HL-60/S4 treated with retinoic acid at 250 ng/mL for 4 days and 3 days (cell line): ENCODE results near the gene TYR.
"Not testable (repeated sequence)": the region's sequence is repeated elsewhere in the genome, so short reads cannot be mapped to it uniquely, and the experiment has no call there.

ENCODE experiments used
- in situ Hi-C: fragments of 300-500 bp; cut with MboI; formaldehyde crosslinking; loops from 2 replicates; pipeline ENCODE4 v1.7.0; 2022; ENCODE audit warnings: low sequenced_read_pairs

TYR gene

DNA sequence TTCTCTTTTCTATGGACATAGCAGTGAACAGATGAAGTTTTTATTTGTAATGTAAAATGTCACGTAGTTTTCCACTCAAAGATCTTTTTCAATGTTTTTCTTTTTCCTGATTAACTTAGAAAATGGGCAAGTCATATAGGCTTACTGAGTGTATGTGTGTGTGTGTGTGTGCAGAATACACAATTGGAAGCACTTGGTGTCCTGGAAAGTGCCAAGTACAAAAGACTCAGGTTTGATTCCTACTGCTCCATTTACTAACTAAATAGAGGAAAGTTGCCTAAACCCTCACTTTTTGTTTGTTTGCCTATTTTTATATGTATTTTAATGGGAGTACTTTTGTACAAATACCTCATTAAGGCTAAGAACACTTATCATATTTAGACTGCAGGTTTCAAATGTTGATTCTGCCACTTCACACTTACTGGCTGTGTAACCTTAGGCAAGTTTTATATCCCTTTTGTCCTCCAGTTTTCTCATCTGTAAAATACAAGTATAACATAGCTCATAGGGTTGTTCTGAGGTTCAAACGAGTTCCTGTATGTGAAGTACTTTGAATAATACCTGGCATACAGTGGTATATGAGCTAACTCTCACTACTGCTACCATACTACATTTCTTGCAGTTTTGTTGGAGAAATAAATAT lies 90.1 kb downstream of the TYR start:
- in situ Hi-C loops = no loop called here

DNA sequence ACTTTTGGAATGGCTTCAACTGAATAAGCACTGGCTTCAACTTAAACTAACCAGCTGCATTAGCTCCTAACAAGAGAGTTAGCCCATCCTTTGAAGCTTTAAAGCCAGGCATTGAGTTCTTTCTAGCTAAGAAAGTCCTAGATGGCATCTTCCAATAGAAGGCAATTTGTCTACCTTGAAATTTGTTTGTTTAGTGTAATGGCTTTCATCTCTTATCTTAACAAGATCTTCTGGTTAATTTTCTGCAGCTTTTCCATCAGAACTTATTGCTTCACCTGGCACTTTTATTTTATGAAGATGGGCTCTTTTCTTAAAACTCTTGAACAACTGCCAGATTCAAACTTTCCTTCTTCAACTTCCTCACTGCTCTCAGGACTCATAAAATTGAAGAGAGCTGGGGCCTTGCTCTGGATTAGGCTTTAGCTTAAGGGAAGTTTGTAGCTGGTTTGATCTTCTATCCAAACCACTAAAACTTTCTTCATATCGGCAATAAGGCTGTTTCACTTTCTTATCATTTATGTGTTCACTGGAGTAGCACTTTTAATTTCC lies 94.9 kb downstream of the TYR start:
- in situ Hi-C loops = not testable (repeated sequence)

DNA sequence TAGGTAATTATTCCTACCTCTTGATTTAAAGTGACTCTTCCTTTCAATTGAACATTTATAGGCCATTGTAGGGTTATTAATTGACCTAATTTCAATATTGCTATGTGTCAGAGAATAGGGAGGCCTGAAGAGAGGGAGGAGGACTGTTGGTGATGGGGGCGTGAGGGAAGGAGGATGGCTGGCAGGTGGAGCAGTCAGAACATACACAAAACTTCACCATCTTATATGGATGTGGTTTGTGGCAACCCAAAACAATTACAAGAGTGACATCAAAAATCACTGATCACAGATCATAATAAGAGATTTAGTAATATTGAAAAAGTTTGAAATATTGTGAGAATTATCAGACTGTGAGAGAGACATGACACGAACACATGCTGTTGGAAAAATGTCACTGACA lies 95.5 kb downstream of the TYR start:
- in situ Hi-C loops = not testable (repeated sequence)

DNA sequence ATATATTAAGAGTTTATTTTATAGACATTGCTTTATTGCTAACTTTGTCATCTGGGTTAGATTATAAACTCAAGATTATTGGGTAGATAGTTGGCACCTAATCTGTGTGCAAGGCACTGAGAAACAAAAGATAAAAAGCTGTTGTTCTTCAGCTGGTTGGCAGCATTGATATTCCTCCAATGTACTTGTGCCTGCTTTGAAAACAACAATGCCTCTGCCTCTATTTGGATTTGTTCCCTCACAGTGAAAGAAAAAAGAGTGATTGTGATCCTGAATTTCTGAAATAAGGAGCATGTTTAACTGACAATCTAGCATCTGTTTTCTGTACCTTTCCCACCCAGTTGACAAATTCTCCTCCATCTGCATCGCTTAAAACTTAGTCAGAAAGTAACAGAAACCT lies 98.3 kb downstream of the TYR start:
- in situ Hi-C loops = no loop called here

DNA sequence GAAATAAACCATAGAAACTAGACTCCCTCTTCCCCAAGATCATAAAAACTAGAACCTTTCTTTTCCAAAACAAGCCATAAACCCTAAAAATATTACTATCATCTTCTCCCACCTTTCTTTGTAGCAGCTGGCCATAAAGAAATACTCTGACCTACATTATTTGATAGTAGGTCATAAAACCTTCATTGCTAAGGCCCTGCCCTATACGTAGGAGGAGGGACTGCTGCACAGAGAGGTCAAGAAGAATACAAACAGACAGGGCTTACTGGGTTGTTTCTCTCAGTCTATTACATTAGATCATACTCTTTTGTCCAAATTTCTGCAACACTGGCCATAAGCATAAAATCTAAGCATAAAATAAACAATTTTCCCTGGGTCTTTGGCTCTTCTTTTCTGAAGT lies 101.5 kb downstream of the TYR start:
- in situ Hi-C loops = no loop called here

DNA sequence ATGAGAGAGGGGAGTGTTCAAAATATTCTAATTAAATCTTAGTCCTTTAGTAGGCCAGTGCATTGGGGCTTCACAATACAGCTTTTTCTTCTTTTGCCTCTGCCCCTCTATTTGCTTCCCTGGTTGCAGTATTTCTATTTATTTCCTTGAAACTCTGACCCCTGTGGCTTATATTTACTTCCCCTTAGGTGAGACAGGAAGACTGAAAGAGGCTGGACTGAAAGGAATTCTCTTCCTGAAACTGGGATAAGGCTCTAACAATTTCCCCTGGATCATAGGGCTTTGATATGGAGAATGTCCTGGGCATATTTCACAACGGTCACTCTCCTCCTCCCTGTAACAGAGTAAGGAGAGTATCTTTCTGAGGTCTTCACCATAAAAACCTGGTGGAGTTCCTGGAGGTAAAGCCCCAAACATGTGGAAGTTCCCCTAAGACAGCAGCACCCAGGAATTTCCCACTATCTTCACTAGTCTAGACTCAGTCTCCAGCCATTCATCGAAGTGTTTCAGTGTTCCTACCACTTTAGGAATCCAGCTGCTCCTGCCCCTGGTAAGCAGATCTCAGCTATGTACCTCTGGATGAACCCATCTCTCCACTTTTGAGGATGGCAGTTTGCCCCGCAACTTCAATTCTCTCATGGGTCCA lies 103.5 kb downstream of the TYR start:
- in situ Hi-C loops = not testable (repeated sequence)

DNA sequence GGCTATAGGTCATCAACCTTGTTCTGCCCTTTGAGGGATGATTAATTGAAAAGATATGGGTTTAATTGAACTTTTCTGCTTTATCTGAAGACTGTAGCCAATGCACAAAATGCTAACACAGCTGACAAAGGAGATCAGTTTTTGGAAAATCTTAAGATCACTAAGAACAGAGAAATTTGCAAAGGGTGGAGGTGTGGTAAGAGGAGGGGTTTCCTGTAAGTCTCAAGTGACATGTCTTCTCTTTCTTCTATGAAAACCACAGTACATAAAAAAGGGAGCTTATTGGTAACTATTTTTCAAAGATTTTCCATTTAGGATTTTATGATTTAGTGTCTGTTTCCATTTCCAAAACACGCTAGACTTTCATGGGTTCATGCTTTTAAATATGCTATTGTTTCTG lies 108.9 kb downstream of the TYR start:
- in situ Hi-C loops = not testable (repeated sequence)

DNA sequence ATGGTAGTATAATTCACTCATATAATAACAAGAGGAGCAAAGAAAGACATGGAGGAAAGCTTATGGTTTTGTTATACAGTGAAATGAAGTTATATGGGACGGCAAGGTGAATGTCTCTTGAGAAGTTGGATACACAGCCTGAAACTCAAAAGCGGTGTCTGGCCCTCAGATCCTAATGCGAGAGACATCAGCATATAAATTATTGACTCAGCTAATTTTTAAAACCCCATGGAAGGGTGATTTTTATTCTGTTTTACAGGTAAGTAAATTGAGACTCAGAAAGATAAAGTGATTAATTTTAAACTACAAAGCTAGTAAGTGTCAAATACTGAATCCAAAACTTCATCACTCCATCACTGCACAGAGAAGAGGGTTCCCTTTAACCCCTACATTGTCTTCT lies 110.3 kb downstream of the TYR start:
- in situ Hi-C loops = not testable (repeated sequence)

DNA sequence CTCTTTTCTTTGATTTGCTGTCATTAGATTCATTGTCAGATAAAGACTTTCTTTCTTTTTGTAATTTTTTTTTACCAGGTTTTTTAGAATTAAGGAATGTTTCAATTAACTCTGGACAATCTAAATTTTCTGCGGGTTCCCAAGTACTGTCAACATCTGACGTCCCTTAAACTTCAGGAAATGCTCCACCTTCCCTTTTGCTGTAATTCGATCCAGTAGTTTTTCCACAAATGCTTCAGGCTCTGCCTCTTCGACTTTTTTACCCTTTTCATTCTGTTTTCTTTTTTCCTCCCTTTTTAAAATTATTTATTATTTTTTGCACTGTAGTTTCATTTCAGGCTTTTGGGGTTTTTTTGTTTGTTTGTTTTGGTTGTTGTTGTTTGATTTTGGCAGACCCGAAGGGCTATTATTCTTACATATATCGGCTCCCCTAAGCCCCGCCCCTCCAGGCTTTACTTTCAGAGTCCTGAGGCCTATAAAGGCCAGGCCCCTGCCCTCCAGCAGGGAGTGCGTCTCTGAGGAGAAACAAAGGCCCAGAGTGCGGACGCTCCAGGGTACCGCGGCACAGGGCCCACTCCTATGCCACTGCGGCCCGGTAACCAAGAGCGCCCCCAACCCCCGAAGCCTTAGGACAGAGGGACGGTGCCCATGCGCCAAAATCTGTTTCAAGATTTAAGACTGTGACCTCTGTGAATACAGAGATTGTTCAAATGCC lies 116.4 kb downstream of the TYR start:
- in situ Hi-C loops = no loop called here

DNA sequence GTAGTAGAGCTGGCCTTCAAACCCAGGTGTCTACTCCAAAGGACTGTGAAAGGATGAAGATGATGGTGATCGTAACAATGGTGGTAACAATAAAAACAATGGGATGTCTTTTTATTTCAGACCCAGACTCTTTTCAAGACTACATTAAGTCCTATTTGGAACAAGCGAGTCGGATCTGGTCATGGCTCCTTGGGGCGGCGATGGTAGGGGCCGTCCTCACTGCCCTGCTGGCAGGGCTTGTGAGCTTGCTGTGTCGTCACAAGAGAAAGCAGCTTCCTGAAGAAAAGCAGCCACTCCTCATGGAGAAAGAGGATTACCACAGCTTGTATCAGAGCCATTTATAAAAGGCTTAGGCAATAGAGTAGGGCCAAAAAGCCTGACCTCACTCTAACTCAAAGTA lies 117.3 kb downstream of the TYR start:
- in situ Hi-C loops = not testable (repeated sequence)

DNA sequence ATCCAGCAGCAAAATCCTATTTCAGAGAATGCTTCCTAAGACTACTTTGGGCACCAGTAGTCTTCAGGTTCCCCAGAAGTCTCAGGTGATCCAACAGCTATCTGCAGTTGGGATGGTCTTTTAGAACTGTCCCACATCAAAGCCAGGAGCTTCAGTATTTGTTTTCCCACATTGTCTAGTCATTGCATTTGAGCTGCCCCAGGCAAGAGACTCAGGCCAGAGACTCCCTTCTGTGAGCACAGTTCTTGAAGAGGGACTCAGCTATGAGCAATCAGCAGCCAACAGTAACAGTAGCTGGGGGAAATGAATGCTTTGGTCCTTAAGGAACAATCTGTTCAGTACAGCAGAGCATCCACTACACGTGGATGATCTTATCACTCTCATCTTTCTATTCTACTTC lies 125.4 kb downstream of the TYR start:
- in situ Hi-C loops = not testable (repeated sequence)

DNA sequence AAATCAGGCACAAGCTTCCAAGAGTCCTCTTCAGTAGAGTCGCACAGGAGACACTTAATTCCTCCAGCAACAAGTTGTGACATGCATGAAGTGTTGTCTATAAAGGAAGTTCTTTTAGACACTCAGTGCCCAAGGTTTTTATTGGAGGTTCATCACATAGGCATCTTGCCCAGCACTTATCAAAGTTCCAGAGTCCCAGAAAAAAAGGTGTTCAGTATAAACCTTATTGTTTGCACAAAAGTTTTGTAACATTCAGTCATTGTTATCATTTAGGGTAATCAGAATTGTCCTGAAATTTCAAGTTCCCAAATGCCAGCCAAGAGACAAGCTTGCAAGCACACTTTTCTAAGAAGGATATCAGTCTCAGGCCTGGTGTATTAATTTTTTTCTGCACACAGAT lies 130.6 kb downstream of the TYR start:
- in situ Hi-C loops = not testable (repeated sequence)

DNA sequence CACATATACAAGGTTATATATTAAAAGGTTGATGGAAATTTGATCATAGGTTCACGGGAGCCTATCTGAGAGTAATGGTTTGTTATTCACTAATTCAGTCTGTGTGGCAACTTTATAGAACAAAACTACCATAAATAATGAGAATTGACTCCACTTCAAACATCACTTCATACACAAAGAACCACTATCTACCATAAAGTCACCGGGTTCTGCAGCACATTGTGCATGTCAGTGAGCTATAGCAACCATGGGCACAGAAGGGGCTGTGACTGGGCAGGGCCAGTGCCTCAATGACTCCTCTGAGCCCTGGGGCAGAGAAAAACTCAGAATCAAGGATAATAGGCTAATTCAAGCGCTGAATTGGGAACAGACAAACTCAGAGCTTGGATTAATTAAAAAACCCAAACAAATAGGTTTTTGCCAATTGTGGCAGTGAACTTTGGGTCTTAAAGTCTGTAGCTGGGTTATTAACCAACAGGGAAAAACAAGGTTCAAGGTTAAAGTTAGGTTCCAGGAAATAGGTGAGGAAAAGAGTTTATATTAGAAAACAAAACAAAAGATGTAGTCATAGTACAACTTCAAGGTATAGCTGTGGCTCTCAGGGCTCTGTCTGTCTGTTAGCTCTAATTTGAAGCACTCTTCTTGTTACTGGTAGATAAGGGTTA lies 131.8 kb downstream of the TYR start:
- in situ Hi-C loops = not testable (repeated sequence)

DNA sequence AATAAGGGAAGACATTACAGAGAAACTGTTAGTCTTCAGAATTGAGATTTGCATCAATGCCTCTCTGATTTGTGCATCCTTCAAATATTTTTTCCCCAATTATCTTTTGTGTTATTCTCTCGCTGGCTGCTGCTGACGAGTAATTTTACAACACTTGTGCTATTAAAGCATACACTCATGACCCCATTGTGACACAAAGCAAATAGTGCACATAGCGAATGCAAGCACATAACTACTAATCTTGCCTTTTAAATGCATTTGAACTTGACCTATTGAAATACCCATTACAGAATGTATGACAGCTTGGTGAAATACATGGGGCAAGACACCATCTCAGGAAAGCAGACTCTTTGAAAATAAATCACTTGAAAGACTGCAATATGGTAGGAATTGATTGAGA lies 132.9 kb downstream of the TYR start:
- in situ Hi-C loops = not testable (repeated sequence)

DNA sequence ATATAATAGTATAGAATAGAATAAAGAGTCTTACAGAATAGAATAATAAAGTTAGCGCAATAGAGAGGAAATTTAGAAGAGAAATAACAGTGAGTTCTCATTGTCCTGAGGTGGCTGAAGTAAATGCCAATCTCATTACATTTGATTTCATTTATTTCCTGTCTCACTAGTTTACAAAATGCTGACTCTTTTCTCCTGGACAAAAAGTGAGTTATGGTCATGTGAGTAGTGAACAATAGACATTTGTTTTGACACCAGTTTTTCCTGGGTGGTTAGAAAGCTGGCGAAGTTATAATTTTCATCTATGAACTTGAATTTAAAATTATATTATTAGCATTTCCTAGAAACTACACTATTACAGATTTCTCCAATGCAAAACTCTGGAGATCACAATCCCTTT lies 143.7 kb downstream of the TYR start:
- in situ Hi-C loops = no loop called here

DNA sequence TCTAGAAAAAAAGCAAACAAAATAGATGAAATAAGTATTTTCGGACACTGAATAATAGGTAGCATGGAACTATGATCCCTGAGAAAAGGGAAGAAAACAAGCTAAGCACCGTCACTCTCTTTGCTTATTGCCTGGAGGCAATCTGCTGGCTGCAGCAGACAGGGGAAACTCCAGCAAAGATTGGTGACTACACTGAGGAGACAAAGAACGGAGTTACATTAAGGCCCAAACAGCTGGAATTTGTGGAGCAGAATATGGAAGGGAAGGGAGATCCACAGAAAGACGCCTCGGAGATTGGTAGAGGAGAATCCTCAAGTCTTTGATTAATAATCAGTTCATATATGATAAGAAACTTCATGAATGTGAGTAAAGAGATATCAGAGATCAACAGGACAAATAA lies 150.2 kb downstream of the TYR start:
- in situ Hi-C loops = no loop called here

DNA sequence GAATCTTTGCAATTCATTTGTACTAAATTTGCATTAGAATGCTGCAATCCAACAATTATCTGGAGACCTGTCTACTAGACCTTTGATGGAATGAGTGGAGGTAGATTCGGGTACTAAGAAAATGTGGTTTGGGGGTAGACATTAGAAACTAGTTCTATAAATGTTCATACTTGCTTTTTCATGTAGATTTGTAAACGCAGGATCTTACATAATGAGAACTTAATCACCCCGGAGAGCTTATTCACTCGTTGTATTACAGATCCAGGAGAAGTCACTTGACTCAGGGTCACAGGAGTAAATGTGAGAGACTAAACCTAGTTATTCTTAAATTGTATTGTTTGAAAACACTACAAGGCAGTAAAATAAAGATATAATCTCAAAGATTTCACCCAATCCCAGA lies 154.3 kb downstream of the TYR start:
- in situ Hi-C loops = not testable (repeated sequence)

DNA sequence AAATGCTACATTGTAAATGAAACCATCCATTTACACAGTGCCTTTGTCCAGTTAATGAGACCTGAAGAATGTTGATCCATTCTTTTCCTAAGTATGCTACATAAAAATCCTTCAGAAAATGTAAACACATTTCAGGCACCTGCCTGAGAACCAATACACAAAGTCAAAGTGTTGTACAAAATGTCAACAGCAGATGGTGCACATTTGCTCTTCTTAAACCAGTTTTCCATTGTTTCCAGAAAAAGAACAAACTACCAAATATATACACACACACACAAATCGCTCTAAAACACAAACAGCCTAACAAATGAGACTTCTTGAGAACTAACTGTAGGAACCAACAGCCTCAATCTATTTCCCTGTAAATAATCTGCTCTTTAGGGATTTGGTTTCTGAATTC lies 156.0 kb downstream of the TYR start:
- in situ Hi-C loops = not testable (repeated sequence)

DNA sequence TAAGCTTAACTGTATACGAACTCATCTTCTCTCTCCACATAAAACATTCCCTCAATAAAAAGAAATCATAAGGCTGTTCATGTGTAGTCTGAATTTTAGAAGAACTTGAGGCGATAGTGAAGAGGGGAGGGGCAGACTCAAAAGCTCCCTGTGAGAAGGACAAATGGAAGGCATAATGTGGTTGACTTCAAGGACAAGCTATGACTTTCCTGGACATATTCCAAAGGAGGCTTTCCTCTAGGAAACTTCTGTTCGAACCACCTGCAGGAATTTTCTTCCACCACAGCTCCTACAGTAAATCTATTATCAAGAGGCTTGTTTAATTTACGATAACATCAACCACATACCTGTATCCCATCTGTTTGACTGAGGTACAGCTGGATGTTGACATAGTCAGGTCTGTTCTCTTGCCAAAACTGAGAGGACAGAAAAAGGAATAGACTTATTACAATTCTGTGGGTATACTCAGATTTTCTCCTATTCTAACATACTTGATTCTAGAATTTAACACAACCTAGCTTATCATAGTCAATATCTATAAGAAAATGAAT lies 159.5 kb downstream of the TYR start:
- in situ Hi-C loops = not testable (repeated sequence)

DNA sequence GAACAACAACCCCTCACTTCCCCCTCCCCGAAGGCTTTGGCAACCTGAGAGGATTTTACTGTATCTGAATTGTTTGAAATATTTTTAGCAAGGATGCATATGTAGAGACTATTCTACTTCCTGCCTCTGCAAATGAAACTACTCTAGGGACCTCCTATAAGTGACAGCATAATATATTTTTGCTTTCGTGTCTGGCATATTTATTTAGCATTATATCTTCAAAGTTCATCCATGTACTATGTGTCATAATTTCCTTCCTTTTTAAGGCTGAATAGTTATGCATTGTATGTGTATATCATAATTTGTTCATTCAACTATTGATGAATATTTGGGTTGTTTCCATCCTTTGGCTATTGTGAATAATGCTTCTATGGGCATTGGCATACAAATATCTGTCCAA lies 160.4 kb downstream of the TYR start:
- in situ Hi-C loops = not testable (repeated sequence)

DNA sequence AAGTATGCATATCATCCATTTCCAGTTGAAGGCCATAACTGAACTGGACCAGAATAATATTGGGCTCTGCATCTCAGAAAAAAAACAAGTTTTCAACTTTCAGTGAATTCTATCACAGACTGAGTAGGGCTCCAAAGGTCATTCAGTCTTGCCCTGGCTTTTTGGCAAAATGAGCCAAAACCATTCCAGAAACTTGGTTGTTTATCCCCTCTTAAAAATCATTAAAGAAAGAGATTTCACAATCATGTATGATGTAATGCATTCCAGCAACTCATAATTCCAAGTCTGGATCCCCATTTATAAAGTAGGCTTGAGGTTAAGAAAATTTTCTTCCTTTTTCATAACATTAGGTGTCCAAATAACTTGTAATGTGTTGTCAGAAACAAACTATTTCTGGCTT lies 162.8 kb downstream of the TYR start:
- in situ Hi-C loops = not testable (repeated sequence)
